Stimulated activated CD8-positive, alpha-beta memory T cell treated with anti-CD3 and anti-CD28 coated beads, Interleukin-15, amount 100 ng/mL, for 24 hours (primary cell): ENCODE results near the gene AGAP1.

Source experiments
- DNase-seq: peaks from one replicate; pipeline ENCODE4 v3.0.0-alpha.2; 2020; ENCODE audit warnings: low read depth

The AGAP1 gene

DNA sequence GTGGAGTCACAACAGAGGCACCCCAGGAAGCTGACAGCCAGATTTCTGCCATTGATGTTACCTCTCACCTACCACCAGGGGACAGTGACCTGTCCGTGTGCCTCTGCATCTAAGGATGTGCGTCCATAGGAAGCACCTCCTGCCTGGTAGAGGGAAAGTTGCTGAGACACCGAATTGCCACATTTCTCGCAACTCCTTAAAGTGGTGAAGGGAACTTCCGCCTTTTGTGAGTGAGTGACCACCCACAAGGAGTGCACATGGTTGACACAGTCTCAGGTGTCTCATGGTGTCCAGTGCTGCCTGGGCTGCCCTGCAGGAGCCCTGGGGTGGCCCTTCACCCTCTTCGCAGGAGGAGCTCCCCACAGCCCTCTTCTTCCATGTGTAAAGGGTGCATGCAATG is 472.6 kb downstream of the AGAP1 start:
- no peak for DNase-seq

DNA sequence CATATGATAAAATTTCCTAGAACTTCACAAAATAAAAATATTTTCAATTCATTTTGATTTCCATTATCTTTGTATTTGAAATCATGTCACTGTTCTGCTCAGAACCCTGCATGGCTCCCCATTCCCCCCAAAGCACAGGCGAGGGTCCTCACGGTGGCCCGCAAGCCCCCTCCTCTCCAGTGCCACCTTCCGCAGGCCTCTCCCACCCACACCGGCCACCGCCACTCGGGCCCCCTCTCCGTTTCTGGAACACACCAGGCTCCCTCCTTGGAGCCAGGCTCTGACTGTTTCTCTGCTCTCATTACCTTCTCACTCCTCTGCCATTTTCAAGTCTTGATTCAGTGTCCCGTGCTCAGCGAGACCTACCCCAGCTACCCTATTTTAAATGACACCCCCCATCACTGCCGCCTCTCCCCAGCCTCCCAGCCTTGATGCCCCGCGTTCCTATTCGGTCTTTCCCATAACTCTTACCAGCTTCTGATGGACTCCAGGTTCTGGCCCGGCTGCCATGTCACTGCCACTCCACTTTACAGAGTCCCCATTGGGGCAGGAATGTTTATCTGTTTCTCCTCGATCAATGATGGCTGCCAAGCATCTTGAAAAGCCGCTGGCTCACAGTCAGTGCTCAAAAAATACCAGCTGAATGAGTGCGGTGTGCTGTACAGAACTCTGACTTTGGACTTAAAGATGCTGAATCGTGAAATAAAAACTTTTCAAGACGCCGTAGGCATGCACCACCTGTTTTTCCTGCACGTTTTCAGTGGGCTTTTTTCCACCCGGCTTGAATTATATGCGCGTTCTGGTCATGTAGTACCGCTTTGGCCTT is 473.3 kb downstream of the AGAP1 start:
- DNase-seq: no peak

DNA sequence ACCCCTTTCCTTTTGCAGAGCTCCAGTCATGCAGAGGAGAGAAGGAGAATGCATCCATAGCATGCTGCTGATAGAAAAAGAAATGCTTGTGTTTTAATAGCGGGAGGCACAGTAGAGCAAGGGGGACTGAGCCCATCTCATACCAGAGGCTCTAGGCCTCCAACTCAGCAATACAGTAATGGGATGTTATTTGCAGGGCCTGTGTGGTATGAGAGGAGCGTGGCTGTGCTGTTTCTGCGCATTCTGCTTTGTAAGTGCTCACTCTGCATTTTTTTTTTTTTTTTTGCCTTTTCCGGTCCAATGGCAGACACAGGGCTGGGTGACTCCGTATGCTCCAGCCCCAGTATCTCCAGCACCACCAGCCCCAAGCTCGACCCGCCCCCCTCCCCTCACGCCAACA is 474.3 kb downstream of the AGAP1 start:
- DNase-seq: no peak

DNA sequence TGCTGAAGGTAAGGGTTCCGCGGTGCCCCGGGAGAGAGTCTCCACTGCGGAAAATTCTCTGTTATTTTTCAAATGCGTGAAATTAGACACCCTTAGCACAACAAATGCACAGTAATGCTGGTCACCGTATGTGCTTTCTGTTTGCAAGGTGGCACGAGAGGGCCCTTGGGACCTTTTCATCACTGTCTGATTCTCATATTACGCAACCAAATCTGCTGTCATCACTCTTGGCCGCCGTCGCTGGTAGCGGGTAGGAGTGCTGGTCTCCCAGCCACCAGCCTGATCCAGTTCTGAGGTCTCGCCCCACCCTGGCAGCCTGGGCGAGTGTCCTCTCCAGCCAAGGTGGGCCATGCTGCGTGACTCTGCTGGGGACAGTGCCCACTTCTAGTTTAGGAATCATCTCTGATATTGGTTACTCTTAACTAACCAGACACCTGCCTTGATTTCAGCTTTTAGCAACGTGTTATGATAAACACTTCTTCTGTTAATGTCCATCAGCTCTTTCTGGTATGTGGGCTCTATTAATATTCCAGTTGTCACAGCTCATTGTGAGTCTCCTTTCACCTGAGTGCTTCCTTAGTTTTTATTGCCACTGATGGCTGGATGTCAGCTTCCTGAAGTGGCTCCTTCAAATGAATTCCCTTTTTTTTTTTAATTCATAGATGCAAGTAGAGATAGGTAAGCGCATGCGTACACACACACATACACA is 474.9 kb downstream of the AGAP1 start:
- no peak for DNase-seq

DNA sequence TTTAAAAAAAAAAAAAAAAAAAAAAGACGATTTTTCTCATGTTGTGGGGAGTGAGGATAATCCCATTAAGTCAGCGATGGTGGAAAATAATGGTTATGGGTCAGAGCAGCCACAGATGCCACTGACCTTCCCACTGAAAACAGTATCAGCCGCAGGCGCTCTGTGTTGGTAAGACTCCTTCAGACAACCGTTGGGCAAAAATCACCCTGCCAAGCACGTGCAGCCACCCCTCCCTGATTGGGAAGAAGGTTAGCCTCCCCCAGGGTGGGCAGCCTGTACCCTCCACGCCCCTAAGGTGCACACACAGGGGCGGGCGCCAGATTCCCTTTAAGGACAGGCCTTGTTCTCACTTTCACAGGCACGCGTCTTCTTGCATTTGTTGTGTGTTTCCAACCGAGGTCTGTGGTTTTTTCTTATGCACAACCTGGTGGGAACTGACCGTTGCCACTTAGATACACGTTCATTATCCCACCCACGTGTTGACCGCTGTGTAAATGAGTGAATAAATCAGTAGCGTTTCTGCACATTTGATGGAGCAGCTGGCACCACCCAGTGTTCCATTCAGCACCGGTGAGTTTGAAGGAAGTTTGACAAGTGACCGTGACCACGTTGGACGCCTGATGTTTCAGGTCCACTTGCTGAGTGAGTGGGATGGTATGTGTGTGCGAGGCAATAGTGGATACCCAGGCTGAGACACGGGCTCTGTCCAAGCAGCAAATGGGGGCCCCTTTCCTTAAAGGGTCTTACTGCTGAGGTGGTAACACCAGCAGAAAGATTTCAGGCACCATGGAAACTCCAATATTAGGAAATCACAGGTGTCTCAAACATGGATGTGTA is 476.6 kb downstream of the AGAP1 start:
- no peak for DNase-seq

DNA sequence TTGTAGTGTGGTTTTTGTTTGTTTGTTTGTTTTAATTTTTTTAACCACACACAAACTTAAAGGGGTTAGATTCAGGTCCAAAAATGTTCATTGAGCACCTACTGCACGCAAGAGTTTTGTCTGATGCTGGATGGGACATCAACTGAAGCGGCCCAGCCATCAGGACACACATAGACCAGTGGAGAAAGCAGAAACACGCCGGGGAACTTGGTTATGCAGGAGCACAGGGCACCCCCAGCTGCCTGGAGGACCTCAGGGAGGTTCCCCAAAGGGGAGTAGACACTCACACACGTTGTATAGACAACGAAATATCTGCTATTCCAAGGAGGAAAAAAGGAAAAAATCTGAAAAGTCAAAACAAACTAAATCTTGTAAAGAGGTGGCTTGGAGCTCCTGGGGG is 482.7 kb downstream of the AGAP1 start:
- no peak for DNase-seq

DNA sequence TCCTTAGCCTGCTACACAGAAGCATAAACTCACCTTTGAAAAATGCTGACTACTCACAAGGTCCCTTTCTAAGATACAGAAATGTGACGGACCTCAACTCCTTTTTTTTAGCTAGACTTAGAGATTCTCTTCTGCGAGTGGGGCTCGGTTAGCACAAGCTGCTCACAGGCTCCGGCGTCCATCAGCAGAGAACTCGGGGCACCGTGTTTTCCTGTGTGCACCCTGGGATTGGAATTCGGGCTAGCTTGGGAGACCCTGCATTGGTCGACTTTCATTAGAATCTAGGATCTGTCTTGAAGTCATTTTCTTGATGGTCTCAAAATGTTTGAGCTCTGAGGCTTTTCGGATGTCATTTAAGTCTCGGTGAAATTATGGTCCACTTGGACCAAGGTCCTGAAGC is 483.1 kb downstream of the AGAP1 start:
- no peak for DNase-seq

DNA sequence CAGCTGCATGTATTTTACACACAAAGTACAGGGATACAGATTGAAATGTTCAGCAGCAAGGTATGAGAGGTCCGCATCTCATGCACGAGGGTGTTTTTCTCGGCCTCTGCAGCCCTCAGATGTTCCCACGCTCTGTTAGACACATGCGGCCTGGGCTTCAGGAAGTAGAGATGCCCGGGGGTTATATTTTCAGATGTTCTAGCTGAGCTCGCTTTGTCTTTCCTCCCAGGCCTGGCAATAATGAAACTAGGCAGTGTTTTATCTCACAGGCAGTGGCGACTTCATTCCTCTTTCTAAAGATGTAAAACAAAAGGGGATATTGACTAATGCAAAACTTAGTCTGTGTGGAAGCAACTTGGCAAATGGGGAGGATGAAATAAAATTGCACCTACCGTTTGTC is 483.6 kb downstream of the AGAP1 start:
- DNase-seq: no peak

DNA sequence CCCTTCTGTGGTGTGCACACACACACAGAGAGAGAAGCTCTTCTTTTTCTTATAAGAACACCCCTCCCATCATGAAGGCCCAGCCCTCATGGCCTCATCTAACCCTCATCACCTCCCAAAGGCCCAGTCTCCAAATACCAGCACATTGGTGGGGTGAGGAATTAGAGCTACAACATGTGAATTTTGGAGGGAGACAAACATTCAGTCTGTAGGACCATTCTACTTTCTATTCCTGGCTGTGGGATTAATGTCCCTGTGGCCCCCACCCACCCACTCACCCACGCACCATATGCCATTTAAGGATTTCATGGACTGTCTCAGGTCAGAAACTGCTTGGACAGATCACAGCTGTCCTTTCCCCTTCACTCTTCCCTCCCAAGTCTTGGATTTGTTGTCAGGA is 484.2 kb downstream of the AGAP1 start:
- DNase-seq: no peak

DNA sequence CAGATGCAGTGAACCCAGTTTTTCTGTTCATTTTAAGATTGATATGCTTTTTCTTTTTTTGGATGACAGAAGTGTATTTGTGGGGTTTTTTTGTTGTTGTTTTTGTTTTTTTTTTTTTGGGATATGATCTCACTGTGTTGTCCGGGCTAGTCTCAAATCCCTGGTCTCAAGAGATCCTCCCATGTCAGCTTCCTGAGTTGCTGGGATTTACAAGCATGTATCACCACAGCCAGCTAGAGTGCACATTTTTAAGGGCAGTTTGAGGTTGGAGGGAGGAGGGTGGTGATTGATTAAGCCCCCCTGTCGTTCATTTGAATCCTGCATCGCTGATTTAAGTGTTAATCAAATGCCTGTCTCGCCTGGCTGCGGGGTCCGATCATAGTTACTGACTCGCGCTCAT is 485.2 kb downstream of the AGAP1 start:
- no peak for DNase-seq

DNA sequence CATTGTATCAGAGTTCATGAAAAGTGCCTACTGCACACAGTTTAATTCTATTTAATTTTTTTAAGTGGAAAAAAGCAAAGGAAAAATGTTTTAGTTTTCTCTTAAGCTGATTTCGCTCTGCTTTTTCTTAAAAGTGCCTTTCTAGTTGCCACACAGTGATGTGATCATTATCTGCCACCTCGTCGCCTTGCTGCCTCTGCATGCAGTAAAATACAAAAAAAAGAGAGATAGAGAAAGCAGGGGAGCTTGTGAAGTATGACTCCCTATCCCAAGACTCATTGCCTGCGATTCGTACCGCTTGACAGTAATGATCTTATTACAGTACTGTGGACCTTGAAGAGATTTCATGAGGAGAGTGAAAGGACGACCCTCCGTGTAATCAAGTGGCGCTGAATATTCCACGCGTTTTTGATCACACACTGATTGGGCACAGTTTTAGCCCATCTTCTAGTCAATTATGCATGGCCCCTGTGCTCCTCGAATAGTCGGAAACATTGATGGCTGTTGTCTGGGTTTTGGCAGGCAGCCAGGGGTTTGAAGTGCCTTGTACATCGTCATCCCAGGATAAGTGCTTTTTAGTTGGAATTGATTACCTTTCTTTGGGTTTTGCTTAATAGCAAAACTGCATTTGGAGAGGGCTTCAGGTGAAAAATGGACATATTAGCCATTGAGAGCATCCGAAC is 486.1 kb downstream of the AGAP1 start:
- DNase-seq: no peak

DNA sequence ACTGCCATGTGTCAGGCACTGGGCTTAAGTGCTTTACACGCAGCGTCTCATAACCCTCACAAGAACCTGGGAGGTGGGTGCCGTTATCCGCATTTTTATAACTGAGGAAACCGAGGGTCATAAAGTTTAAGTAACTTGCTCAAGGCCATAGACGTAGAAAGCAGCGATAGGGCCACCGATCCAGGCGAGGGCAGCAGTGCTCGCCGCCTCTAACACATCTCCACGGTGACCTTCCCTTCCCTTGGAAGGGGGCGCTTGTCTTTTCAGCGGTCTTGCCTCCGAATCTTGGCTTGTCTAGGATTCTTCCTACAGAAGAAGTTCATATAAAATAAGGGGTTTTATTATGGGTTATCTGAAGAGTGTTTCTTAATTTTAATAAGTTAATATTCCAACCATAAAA is 487.8 kb downstream of the AGAP1 start:
- DNase-seq: no peak

DNA sequence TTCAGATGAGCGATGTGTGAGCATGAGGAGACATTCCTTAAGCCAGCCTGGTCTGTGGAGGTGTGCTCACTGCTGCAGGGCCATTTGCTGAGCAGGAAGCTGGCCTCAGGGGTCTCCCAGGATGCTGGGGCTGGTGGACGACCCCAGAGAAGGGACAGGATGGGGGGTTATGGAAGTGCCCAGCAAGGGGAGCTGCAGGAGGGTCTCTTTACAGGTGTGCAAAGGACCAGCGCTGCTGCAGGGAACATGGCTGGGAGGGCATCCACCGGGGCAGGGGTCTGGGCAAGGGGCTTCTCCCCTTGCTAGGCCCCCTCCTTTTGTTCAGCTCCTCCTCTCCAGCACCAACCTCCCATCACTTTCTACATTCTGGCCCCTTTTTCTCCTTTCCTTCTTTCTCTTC is 489.2 kb downstream of the AGAP1 start:
- DNase-seq: no peak

DNA sequence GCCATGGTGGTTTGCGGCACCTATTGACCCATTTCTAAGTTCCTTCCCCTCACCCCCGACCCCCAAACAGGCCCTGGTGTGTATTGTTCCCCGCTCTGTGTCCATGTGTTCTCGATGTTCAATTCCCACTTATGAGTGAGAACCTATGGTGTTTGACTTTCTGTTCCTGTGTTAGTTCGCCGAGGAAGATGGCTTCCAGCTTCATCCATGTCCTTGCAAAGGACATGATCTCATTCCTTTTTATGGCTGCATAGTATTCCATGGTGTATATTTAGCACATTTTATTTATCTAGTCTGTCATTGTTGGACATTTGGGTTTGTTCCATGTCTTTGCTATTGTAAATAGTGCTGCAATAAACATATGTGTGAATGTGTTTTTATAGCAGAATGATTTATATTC is 490.7 kb downstream of the AGAP1 start:
- no peak for DNase-seq

DNA sequence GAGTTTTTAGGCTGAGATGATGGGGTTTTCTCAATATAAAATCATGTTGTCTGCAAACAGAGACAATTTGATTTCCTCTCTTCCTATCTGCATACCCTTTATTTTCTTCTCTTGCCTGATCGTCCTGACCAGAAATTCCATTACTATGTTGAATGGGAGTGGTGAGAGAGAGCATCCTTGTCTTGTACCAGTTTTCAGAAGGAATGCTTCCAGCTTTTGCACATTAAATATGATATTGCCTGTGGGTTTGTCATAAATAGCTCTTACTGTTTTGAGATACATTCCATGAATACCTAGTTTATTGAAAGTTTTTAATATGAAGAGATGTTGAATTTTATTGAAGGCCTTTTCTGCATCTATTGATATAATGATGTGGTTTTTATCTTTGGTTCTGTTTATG is 492.5 kb downstream of the AGAP1 start:
- DNase-seq: no peak

DNA sequence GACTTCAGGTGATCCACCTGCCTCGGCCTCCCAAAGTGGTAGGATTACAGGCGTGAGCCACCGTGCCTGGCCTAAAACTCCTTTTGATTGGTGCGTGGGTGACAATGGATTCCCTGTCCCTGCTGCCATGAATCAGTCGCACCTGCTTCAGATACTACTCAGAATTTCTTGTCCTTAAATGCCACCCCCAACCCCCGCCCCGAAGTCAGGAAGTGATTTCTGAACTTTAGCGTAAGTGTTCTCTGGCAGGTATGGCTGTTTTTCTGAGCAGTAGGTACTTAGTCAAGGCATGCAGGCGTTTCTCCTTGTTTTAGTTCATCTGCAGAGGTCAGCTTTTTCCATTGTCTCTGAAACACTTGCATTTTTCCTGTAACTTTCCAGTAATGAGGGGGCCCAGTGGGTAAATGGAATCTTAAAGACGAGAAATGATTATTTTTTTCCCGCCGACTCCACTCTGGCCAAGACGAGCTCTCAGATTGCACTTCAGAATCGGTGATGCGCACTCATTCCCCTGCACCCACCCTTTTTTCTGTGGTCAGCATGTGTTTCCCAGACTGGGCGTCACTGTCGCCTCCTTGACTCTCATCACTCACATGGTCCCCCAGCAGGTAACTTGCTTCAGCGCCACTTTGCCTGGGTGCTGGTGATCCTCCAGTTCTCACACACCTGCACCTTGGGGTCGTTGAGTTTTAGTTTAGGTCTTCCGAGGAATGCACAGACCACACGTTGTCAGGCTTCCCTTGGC is 494.6 kb downstream of the AGAP1 start:
- DNase-seq: no peak

DNA sequence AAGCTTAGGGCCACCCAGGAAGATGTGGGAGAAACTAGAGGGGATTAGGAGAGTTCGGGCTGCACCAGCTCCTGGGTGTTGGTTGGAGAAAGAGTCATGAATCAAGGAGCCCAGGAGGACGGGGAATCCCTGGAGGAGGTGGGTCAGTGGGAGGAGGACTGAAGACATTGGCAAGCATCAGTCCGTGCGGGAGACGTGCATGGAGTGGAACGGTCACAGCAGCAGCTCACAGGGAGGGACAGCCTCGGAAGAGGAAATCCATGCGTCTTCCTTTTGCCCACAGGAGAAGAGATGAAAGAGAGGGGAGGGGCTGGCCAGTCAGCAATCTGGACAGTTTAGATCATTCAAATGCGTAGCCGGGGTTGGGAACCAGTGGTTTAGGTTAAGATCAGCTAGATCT is 495.7 kb downstream of the AGAP1 start:
- DNase-seq: no peak

DNA sequence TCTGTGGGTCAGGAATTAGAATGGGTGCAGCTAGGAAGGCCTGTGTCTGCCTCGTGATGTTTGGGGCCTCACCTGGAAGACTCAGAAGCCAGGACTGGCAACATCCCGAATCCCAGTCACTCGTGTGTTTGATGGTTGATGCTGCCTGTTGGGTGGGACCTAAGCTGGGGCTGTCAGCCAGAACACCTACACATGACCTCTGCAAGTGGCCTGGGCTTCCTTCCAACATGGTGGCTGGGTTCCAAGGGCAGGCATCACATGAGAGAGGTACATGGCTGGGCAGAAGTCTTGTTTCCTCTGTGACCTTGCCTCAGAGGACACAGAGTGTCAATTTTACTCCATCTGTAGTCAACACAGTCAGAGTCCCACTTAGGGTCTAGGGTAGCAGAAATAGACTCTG is 496.5 kb downstream of the AGAP1 start:
- no peak for DNase-seq

DNA sequence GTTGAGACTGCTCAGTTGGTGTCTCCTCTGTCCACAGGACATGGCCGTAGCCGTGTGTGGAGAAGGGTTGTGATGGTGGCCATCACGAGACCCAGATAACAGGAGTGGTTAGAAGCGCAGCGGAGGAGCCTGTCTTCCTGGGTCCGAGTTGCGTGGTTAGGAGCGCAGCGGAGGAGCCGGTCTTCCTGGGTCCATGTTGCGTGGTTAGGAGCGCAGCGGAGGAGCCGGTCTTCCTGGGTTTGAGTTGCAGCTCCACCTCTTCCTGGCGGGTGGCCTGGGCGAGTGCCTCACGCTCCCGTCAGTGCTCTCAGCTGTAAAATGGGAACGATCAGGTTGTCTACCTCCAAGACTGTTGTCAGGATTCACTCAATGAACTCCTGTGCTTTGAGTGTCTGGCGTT is 498.2 kb downstream of the AGAP1 start:
- no peak for DNase-seq

DNA sequence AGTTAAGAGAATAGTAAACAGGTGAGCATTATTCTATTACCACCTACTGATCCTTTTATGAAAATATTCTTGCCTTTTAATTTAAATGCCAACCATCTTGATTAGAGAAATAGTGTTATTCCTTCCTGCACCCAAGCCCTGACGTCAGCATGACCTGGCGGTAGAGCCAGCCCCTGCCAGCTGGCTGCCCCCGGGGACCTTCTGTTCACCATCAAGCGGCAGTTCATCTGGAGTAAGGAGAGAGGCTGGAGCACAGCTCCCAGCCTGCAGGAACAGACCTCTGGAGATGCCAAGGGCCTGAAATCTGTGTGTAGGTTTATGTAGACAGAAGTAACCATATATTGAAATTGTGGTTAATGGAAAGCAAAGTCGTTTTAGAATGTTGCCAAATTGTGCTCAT is 502.6 kb downstream of the AGAP1 start:
- no peak for DNase-seq

DNA sequence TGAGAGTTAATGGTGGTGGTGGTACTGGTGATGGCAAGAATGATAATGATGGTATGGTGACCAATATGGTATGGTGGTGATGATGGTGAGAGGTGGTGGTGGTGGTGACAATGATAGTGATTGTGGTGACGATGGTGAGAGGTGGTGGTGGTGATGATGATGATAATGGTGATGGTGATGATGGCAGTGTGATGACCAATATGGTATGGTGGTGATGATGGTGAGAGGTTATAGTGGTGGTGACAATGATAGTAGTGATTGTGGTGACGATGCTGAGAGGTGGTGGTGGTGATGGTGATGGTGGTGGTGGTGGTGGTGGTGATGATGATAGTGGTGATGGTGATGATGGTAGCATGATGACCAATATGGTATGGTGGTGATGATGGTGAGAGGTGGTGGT is 505.2 kb downstream of the AGAP1 start:
- no peak for DNase-seq
